GM13977 (cell line): ENCODE measurements around the gene GOLGA2.

ENCODE experiments used
- DNase-seq: peaks from one replicate; pipeline ENCODE4 v3.0.0; 2012; ENCODE audit warnings: low spot score
- in situ Hi-C: fragments of 300-500 bp; cut with MboI; formaldehyde crosslinking; loops from one replicate; pipeline ENCODE4 v1.12.0; 2022; ENCODE audit warnings: low sequenced_read_pairs, low pct_unique_long_range_greater_than_20kb, mixed read lengths, inconsistent platforms; ENCODE audit not compliant: unreplicated experiment
- TF ChIP-seq, protein P1 (sequence below): IDR thresholded peaks from 2 replicates; pipeline ENCODE4 v1.5.1; 2012; ENCODE audit warnings: mild to moderate bottlenecking, control low read depth; ENCODE audit not compliant: insufficient read depth; ENCODE audit errors: extremely low read depth, missing control alignments

GOLGA2 gene

DNA sequence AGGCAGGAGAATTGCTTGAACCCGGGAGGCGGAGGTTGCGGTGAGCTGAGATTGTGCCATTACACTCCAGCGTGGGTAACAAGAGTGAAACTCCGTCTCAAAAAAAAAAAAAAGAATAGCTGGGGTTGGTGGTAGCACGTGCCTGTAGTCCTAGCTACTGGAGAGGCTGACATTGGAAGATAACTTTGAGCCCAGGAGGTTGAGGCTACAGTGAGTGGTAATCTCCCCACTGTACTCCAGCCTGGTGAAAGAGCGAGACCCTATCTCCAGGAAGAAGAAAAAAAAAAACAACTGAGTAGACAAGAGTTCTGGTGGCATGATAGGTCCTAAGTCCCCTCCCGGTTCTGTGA is 26.3 kb downstream of the GOLGA2 start:
- TF ChIP-seq, protein P1, sequence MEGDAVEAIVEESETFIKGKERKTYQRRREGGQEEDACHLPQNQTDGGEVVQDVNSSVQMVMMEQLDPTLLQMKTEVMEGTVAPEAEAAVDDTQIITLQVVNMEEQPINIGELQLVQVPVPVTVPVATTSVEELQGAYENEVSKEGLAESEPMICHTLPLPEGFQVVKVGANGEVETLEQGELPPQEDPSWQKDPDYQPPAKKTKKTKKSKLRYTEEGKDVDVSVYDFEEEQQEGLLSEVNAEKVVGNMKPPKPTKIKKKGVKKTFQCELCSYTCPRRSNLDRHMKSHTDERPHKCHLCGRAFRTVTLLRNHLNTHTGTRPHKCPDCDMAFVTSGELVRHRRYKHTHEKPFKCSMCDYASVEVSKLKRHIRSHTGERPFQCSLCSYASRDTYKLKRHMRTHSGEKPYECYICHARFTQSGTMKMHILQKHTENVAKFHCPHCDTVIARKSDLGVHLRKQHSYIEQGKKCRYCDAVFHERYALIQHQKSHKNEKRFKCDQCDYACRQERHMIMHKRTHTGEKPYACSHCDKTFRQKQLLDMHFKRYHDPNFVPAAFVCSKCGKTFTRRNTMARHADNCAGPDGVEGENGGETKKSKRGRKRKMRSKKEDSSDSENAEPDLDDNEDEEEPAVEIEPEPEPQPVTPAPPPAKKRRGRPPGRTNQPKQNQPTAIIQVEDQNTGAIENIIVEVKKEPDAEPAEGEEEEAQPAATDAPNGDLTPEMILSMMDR, result no peak
- in situ Hi-C loops, result no loop called here
- DNase-seq, result no peak

DNA sequence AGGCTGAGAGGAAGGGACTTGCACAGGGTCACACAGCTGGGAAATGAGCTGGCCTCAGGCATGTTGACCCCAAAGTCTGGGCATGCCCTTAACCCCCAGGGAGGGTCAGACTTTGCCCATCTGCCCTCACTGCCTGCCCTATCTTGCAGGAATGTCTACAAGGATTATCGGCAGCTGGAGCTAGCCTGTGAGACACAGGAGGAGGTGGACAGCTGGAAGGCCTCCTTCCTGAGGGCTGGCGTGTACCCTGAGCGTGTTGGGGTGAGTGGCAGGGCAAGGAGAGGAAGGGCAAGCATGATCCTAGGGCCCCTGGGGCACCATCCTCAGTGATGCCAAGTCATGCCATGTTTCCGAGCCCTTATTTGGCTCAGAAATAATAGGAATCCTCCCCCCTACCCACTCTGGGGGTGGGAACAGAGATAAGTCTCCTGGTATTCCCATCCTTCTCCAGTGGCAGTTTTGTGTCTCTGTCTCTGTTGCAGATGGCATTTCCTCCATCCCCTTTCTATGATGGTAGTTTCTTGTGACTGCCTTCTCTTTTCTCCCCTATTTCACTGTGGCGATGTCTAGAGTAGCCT is 28.5 kb downstream of the GOLGA2 start:
- in situ Hi-C loops, result no loop called here
- TF ChIP-seq, protein P1, result no peak
- no peak for DNase-seq

- TF ChIP-seq, protein P1, result no peak
- in situ Hi-C loops, result no loop called here
- no peak for DNase-seq
Observed at GRCh38 chr9:128246471-128246870, 29.3 kb downstream of the GOLGA2 start.

DNA sequence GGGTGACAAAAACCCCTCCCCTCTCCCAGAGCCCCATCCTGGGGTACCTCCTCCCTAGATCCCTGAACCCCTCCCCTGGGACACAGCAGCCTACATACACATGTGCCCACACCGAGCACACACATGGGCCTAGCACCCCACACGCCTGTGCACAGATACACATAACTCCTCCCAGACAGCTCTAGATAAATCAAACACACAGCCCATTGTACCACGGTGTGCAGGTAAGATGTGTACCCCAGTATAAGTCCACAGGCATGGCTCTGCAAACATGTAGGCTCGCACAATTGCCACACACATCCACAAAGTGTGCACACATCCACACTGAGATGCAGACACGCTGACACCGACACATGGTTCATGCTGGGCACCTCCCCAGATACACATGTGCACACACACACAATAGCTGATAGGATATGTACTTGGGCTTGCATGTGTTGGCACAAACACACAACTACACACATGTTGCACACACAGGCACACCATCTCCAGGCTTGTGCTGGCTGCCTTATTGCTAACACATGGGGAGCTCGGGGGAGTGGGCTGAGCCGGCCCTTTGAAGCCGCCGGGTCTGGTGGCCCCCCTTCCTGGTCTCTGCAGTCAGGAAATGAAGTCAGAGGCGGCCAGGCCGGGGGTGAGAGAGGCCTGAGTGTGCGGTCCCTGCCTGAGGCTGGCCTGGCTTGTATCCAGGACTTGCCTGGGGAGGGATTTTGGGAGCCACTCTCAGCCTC is 30.2 kb downstream of the GOLGA2 start:
- TF ChIP-seq, protein P1, result no peak
- in situ Hi-C loops, result no loop called here
- DNase-seq, result no peak

DNA sequence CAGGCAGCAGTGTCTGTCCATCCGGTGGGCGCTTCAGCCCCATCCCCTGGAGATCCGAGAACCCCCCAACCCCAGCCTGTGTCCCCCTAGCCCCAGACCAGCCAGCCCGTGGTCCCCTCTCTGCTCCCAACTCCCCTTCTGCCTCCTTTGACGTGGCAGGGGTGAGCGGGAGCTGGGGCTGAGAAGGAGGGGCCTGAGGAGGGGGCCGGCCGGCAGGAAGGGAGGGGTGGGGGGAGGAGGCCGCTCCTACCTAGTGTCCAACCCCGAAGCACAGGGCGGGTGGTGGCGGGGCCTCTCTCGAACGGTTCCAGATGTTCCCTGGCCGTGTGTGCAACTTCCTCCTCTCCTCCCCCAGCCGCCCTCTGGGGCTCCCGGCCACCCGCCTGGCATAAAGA is 31.0 kb downstream of the GOLGA2 start:
- DNase-seq, result no peak
- TF ChIP-seq, protein P1, result no peak
- in situ Hi-C loops, result no loop called here

DNA sequence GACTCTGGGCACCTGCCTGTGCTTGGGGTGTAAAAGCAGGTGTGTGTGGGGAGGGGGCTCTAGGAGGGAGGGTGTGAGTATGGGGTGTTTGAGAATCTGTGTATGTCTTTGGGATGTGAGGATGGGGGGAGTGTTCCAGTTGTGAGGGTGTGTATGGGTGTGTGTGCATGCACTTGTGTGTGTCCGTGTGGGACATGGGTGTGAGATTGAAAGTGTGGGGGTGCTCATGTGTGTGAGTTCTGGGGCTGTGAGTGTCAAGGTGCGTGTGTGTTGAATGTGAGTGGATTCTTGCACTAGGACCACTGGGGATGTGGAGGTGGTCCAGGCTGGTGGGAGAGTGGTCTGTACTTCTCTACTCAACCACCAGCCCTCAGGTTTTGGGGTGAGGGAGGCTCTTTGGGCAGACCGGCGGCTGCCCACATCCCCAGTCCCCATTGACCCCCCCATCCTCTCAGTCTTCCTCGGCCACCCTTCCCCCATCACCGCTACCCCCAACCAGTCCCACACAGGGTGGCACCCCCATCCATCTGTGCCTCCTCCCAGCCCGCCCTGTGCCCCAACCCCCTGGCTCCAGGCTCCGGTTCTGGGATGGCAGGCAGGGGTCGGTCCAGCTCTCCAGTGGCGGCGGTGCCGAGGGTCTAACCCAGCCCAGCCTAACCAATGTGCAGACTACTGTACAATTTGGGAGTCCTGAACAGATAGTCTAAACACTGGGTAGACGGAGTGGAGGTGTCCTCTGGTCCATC is 31.5 kb downstream of the GOLGA2 start:
- DNase-seq, result no peak
- TF ChIP-seq, protein P1, result no peak
- in situ Hi-C loops, result no loop called here
